ENCODE data around the gene CCR5AS.
A peak's percentile ranks its signal among the peaks of the same experiment; 100 is the strongest.
"Not testable (repeated sequence)": the region's sequence is repeated elsewhere in the genome, so short reads cannot be mapped to it uniquely, and the experiment has no call there.

Gene CCR5AS

DNA sequence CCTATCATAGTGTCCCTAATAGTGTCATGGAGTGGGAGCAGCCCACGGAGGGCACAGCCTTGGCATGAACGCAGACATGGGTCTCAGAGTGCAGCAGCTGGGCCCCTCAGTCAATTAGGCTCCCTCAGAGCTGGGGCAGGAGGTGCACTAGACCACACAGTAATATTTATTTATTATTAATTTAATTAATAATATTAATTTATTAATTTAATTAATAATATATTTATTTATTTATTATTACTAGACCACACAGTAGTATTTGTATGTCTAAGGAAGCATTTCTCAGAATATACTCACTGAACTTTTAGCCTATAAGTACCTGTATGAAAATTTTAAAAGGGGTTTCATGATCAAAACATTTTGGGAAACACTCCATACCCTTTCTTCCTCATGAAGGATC lies 5.3 kb downstream of the CCR5AS start:
- DNase-seq: no peak

DNA sequence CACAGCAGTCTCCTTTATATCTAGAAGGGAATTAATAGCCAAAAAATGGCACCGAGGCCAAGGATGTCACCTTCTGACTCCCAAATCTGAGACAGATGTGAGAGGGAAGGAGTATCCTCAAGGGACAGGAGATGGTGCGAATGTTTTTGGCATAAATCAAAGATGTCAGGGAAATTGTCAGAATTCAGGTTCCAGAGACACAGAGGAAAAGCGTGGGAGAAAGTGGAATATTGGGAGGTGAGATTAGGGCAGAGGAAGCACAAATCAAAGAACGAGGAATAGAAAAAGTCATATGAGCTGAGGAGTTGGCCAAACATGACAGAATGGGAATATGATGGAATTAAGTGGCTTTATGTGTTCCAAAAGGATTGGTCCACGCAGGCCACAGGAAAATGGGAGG lies 6.0 kb downstream of the CCR5AS start:
- no peak for DNase-seq

- no peak for DNase-seq
Measured at GRCh38 chr3:46400000-46400734, 6.7 kb downstream of the CCR5AS start.

DNA sequence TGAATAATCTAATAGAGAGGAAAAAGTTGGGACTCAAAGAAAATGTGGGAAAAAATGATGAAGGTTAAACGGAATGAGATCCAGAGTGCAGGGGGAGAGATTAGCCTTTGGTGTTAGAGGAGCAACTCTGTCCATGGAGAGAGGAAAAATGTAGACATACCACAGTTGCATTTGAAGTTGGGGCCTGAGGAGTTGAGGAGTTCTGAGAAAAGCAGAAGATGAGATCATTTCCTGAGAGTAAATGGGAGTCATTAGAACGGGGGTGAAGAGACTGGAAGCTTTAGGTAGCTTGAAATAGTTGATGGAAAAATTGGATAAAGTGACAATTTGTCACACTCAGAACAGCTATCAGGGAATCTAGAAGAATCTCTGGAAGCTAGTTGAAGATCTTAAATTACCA lies 7.3 kb downstream of the CCR5AS start:
- no peak for DNase-seq

DNA sequence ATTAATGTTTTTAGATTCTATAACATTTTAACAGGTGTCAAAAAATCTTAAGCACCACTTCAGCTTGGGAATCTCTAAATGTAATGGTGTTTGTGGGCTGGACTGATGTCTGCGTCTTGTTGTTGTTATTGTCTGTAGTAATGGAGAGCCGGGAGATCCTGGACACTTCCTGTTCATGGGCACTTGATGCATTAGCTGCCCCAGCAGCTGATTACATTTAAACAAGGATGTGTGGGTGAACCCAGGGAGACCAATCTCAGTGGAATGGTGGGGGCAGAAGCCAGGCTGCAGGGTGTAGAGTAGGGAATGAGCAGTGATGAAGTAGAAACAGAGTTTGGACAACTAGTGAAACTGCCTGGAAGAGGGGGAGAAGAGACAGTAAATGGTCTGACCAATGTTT lies 7.8 kb downstream of the CCR5AS start:
- no peak for DNase-seq

DNA sequence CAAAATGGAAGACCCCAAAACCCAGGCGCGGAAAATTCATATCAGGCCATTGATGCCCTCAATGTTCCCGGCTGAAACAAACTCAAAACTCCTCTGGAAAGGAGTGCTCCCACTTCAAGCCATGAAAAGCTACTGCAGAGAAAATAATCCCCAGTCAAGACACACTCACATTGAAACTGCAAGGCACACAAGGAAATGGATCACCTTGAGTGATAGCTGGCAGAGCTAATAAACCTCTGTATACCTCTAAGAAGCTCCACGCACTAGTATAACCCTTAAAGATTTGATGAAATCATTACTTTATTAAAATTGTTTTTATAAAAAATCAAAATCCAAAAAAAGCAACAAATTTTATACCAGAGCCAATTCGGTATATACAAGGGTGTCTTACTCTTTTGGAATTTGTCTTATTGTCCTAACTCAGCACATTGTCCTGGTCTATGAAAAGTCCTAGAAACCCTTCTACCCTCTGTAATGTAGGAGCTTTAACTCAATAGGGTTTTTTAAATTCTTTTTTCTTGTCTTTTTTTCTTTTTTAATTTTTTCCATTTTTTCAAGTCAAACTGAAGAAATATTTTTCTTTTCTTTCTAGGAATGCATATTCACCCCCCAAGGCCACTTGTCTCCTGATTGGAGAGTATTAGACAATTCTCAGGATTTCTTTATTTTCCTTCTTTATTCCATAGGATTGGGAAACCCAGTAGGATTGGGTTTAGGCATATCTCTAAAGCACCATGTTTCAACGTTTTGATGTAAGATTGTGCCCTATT lies 8.5 kb downstream of the CCR5AS start:
- no peak for DNase-seq

DNA sequence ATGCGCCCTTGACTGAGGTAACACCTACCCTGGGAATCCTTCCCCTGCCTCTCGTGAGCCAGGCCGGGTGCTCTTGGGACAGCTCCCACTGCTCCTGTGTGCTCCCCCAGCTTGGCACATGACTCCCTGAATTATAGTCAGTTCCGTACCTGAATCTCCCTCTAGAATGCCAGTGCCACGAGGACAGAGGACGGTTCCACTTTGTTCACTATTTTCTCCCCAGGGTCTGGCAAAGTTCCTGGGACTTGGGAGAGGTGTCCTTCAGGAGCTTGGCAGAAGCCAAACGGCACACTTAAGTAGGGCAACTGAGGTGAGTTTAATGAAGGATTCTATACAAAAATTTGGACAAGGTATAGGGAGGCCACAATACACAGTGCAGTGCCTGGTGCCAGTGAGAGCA lies 9.8 kb downstream of the CCR5AS start:
- no peak for DNase-seq

- no peak for DNase-seq
Measured at GRCh38 chr3:46395766-46396530, 10.9 kb downstream of the CCR5AS start.

DNA sequence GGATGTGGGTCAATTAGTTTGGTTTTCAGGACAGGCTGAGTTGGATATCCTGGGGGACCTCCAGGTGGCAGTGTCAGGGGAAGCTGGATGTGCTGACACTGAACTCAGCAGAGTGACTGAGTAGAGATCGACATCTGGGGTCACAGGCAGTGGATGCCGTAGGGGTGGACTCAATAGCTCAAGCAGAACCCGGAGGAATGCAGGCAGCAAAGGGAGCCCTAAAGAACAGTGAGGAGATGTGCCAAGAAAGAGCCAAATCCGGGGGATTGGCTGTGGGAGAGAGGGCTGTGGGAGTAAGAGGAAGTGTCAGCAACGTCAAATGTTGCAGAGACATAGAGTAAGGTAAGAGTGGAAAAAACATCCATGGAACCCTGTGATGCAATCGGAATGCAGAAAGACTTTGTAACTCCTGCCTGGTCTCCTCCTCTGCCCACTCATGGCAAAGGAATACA lies 11.6 kb downstream of the CCR5AS start:
- no peak for DNase-seq

DNA sequence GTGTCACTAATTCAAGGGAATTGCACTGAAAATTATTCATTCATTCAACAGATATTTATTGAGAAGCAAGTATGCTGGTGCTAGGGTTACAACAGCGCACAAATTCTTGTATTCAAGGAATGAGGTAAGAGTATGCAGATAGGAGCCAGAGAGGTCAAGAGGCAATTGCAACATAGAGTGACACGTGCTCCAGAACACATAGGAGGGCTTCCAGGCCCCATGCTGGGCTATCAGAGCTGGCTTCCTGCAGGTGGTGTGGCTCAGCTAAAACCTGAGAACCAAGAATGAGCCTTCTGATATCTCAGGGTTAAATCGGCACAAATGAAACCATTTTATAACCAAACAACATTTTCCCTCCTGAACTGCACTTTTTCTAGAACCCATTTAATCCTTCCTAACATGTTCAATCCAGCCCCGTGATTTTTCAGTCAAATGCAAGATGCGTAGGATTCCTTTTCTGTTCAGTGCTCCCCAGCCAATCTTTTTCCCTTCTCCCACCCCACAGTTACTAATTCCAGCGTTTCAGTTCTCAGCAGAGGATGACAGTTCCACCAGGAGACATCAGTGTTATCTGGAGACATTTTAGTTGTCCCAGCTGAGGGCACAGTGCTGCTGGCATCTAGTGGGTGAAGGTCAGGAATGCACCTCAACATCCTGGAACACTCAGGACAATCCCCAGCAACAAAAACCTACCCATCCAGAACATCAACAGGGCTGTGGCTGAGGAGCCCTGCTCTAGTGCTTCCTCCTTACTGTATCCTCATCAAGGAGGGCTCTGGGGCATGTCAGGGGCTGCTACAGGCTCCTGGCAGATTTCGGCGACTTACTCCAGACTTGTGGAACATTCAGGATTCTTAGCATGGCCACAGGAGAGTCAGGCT lies 13.1 kb downstream of the CCR5AS start:
- DNase-seq: no peak

DNA sequence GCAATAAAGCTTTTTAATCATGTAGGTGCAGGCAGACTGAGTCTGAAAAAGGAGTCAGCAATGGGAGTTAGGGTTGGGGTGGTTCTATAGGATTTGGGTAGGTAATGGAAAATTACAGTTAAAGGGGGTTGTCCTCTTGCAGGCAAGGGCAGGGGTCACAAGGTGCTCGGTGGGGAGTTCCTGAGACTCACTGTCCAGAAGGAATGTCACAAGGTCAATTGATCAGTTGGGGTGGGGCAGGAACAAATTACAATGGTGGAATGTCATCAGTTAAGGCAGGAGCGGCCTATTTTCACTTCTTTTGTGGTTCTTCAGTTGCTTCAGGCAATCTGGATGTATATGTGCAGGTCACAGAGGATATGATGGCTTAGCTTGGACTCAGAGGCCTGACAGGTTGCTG lies 13.9 kb downstream of the CCR5AS start:
- DNase-seq: no peak

DNA sequence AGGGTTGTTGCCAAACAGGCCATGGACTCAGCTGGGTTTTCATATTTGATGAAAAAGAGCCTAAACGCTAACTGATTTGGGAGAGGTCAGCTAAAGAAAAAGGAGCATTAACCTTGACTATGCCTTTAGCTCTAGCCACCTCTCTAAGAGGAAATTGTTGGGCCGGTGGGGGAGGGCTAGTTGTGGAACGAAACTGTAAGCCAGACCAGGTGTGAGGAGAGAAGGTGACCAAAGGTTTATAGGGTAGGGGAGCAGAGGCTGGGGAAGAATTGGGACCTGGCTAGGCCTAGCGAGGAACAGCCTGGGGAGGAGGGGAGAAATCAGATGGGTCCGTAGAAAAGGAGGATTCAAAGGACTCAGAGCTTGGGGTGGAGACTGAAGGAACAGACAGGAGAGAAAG lies 15.3 kb downstream of the CCR5AS start:
- DNase-seq: not testable (repeated sequence)

DNA sequence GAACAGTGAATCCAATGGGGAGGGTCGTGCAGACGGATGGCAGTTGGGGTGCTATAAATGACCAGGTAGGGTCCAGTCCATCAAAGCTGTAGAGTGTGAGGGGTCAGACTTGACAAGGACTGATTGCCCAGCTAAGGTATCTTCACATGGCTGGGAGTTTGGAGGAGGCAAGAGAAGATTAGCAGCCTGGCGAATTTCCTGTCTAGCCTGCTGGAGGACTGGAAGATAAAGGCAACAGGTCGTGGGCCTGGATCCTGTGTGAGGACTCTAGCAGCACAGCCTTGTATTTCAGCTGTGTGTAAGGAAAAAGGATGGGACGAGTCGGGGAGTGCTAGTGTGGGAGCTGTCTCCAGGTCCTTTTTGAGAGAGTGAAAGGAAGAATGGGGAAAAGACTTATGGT lies 17.6 kb downstream of the CCR5AS start:
- no peak for DNase-seq

- DNase-seq: not testable (repeated sequence)
Measured at GRCh38 chr3:46388847-46389246, 18.0 kb downstream of the CCR5AS start.

DNA sequence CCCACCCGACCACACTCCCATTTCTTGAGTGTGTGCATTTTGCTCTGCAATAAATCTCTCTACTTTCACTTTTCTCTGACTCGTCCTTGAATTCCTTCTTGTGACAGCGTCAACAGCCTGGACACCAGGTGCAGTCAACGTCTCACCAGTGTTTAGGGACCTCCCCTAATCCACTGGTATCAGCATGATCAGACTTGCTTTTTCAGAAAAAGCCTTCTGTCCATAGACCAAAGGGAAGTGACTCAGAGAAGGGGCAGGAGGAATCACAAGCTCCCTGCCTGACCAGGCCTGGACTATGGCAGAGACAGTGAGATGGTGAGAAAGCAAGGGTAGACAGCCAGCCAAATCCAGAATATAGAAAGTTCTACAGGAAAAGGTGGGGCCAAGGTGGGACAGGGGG lies 20.7 kb downstream of the CCR5AS start:
- no peak for DNase-seq

GRCh38 chr3:46383951-46384330 lies 22.9 kb downstream of the CCR5AS start:
- DNase-seq: no peak

- DNase-seq: no peak
Measured at GRCh38 chr3:46383211-46383950, 23.5 kb downstream of the CCR5AS start.

DNA sequence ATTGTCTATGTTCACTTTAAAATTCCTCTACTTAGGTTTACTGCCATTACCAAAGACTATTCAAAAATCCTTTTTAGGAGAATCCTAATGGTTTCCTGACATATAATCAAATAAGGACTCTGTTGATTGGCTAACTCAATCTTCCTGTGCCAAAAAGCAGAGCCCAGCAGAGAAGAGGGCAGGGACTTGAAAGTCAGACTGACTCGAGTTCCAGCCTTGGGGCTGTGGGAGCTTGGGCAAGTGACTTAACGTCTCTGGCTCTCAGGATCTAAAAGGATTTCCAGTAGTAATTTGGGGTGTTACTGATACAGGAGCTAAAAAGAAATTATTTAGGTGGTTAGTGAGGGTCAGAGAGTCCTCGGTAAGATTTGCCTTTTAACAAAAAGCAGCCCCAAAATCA lies 25.2 kb downstream of the CCR5AS start:
- DNase-seq: no peak

DNA sequence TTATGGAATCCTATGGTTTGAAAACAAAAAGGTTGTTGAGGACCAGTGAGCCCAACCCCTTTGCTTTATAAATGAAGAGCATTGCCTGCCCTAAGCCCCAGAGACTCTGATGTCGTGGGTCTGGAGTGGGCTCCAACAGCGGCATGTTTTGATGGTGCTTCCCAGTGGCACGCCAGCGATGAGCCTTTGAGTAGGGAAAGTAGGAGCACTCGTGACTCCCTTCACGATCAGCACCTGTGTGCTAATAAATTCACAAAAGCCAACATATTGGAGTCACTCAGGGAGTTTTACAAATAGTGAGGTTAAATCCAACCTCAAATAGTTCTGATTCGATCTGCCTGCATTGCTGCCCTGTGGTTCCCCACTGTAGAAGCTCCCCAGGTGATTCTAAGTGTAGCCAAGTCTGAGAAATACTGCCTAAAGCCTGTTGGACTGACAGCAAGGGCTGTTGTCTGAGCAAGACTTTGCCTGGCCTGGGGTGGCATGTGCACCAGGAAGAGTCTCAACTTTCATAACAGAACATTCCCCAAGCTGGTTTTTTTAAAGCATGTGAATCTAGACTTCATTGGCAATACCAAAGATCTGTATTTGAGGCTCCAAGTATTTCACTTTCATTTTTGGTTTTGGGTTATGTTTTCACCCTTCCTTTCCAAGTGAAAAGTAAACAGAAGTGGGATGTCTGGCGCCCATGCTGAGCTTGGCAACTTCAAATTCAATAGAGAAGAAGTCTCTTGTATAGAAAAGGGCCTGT lies 26.2 kb downstream of the CCR5AS start:
- DNase-seq: no peak

GRCh38 chr3:46378426-46378942 lies 28.4 kb downstream of the CCR5AS start:
- peak; percentile 61 for DNase-seq

GRCh38 chr3:46375814-46376213 lies 31.1 kb downstream of the CCR5AS start:
- DNase-seq: no peak
